GM12873 (cell line): ENCODE measurements around the gene TOM1L2.

Experiments
- TF ChIP-seq, protein P1 (sequence below): IDR thresholded peaks from 2 replicates; pipeline ENCODE4 v1.5.1; 2012; ENCODE audit warnings: low read depth, mild to moderate bottlenecking, moderate library complexity, low read length, control low read depth; ENCODE audit not compliant: insufficient read depth; ENCODE audit errors: missing control alignments

TOM1L2 gene

DNA sequence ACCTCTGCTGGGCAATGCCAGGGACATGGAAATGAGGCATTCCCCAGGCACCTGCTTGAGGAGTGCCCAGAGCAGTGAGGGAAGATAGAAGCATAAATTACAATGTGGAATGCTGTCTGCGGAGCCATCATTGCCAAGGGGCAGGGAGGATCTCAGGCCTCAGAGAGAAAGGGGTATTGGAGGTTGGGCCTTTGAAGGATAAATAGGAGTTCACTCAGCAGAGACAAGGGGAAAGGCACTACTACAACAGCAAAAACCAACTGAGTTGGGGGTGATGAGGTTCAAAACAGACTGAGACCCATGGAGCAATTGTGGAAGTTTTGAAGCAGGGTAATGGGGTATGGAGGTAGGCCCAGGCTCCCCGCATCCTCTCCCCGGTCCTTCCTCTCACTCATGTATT, 168.2 kb downstream of the TOM1L2 start:
- TF ChIP-seq, protein P1, sequence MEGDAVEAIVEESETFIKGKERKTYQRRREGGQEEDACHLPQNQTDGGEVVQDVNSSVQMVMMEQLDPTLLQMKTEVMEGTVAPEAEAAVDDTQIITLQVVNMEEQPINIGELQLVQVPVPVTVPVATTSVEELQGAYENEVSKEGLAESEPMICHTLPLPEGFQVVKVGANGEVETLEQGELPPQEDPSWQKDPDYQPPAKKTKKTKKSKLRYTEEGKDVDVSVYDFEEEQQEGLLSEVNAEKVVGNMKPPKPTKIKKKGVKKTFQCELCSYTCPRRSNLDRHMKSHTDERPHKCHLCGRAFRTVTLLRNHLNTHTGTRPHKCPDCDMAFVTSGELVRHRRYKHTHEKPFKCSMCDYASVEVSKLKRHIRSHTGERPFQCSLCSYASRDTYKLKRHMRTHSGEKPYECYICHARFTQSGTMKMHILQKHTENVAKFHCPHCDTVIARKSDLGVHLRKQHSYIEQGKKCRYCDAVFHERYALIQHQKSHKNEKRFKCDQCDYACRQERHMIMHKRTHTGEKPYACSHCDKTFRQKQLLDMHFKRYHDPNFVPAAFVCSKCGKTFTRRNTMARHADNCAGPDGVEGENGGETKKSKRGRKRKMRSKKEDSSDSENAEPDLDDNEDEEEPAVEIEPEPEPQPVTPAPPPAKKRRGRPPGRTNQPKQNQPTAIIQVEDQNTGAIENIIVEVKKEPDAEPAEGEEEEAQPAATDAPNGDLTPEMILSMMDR: no peak

DNA sequence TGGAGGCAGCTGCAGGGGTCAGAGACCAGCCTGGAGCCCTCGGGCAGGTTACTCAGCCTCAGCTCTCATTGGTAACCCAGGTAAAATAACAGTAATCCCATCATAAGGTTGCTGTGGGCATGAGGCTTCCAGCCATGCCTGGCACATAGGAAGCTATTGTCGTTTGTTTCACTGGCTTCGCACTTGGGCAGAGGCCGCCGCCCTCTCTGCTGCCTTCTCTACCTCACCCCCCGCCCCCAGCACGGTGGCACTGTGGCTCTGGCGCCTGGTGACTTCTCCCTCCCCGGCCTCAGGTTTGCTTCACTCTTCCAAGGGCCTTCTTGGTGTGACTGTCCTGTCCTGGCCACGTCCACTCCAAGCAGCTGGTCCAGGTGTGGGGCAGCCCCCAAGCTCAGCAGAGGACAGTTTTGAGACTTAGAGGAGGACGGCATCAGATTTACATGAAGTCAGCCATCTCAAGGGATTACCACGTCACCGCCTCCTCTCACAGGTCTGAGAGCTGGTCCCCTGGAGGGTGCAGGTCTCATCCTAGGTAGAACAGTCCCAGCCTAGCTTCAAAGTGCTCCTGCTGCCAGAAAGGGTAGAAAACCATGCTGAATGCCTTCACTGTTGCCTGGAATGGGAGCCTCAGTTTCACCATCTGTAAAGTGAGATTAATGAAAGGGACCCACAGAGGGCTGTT, 170.3 kb downstream of the TOM1L2 start:
- TF ChIP-seq, protein P1: no peak

DNA sequence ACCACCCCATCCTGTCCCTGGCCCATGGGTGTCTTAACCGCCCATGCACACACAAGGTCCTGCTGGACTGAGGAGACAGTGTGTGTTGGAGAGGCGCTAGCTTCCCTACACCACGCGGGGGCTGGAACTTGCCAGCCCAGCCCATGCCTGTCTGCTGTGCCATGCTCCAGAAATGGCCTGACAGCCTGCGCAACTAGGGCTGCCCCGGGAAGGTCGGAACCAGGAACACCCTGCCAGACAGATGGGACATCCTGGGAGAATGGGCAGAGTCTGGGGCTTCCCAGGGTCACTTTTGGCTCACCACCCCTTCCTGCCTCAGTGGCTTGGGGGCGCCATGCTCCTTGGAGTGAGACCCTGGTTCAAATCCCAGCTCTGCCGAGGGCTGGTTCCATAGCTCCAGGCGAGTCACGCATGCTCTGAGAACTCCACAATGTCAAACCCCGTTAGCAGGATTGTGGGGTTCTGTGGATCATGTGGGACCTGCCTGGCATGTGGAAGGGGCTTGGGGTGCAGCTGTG, 171.6 kb downstream of the TOM1L2 start:
- TF ChIP-seq, protein P1: no peak

DNA sequence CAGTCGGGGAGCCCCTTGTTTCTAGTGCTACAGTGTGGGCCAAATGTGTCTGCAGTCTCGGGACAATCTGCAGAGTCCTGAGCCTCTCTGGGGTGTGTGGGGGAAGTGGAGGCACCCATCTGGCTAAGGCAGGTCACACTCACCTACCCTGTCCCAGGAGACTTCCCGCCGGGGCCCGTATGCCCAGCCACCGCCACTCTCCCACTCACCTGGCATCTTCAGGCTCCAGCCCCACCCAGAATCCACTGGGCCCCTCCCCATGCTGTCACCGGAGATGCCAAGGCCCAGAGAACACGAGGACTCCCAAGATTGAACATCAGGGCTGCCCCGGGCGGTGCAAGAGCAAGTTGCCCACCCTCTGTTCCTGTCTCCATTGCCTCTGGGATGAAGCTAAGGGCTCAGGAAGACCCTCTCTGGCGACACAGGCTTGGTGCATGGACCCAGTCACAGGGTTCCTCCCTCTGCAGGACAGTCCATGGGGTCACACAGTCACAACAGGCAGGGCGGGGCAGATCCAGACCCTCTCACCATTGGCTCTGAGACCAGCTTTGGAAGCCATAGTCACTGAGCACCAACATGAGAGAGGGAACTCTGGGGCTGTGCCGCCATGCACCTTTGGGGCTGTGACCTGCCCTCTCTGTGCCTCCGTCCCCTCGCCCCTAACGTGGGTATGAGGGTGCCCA, 173.5 kb downstream of the TOM1L2 start:
- TF ChIP-seq, protein P1: no peak

DNA sequence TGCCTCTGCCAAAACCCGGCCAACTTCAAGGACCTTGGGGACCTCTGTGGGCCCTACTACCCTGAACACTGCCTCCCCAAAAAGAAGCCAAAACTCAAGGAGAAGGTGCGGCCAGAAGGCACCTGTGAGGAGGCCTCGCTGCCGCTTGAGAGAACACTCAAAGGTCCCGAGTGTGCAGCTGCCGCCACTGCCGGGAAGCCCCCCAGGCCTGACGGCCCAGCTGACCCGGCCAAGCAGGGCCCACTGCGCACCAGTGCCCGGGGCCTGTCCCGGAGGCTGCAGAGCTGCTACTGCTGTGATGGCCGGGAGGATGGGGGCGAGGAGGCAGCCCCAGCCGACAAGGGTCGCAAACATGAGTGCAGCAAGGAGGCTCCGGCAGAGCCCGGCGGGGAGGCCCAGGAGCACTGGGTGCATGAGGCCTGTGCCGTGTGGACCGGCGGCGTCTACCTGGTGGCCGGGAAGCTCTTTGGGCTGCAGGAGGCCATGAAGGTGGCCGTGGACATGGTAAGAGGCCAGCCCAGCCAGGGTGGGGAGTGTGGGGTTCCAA, 174.1 kb downstream of the TOM1L2 start:
- TF ChIP-seq, protein P1: no peak

DNA sequence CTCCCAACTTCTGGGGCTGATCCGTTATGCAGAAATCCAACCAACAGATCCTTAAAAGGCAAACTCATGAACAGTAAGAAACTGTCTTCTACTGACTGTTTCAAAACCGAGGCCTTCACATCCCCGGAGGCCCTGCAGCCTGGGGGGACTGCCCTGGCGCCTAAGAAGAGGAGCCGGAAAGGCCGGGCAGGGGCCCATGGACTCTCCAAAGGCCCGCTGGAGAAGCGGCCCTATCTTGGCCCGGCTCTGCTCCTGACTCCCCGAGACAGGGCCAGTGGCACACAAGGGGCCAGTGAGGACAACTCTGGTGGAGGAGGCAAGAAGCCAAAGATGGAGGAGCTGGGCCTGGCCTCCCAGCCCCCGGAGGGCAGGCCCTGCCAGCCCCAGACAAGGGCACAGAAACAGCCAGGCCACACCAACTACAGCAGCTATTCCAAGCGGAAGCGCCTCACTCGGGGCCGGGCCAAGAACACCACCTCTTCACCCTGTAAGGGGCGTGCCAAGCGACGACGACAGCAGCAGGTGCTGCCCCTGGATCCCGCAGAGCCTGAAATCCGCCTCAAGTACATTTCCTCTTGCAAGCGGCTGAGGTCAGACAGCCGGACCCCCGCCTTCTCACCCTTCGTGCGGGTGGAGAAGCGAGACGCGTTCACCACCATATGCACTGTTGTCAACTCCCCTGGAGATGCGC, 174.9 kb downstream of the TOM1L2 start:
- TF ChIP-seq, protein P1: no peak

DNA sequence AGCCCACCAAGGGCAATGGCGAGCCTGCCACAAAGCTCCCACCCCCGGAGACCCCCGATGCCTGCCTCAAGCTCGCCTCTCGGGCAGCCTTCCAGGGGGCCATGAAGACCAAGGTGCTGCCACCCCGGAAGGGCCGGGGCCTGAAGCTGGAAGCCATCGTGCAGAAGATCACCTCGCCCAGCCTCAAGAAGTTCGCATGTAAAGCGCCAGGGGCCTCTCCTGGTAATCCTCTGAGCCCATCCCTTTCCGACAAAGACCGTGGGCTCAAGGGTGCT, 175.5 kb downstream of the TOM1L2 start:
- TF ChIP-seq, protein P1: no peak
